ENCODE data around the gene DNAJC25. TPM values are rescaled to one million over a fixed set of nuclear protein-coding genes. Genes with fewer than 3 reads are reported as not detected.

The DNAJC25 gene
- total and polyA plus RNA-seq, 3 donors from 2014 or later, result 10.0 to 15.9 (median 15.7) TPM

DNA sequence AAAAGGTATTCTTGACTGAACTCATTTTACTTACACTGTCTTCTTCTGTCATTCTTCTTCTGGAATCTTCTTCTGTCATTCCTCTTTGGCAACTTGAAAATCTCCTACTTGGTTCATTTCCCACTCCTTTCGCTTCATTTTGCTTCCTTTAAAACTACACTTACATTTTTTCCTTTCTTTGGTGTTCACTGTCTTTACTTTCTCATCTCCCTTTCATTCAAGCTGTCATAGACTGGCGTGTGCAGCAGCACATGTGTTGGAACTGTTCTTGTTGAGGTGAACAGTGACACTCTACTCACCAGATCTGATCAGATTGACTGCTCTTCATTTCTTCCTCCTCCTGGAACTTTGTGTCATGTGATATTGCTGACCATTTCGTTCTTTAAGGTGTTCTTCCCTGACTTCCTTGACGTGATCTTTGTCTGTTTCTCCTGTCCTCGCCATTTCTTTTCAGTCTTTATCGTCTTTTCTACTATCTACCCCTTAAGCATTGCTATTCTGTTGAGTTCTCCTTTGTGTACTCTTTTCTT is 6.4 kb downstream of the DNAJC25 start:
- WGBS, 2 donors, result 72 to 74% methylated on average over 6 of the region's 6 CpGs
- intact Hi-C loops (cut with DNase I; ENCODE audit: low total_unique reads), result no loop called here
- peaks cover 19% of the 10 kb centered on the region for H3K4me1 ChIP-seq

DNA sequence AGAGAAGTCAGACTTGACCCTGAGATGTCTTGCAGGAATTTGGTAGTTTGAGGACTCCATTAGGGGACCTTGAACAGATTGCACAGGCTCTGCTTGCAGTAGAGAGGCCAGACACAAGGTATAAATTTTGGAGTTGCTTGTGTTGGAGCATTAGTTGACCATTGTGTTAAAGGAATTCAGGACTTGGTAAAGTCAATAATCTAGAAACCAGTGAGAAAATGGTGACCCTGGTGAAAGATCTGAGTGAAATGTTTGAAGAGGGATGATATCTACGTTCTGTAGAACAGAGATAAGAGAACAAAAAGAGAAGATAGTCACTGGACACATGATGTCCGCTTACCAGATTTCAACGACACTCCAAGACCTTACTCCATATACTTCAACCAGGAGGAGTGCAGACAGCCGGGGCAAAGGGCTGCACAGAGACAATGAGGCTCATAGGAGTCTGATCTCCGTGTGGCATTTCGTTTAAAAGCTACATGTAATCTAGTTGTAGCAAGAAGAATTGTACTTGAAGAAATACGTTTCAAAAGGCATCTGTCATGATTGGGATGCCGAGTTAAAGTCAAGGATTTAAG is 13.2 kb downstream of the DNAJC25 start:
- WGBS, 2 donors, result 68 to 74% methylated on average over 8 of the region's 8 CpGs
- TF ChIP-seq, protein P1, sequence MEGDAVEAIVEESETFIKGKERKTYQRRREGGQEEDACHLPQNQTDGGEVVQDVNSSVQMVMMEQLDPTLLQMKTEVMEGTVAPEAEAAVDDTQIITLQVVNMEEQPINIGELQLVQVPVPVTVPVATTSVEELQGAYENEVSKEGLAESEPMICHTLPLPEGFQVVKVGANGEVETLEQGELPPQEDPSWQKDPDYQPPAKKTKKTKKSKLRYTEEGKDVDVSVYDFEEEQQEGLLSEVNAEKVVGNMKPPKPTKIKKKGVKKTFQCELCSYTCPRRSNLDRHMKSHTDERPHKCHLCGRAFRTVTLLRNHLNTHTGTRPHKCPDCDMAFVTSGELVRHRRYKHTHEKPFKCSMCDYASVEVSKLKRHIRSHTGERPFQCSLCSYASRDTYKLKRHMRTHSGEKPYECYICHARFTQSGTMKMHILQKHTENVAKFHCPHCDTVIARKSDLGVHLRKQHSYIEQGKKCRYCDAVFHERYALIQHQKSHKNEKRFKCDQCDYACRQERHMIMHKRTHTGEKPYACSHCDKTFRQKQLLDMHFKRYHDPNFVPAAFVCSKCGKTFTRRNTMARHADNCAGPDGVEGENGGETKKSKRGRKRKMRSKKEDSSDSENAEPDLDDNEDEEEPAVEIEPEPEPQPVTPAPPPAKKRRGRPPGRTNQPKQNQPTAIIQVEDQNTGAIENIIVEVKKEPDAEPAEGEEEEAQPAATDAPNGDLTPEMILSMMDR (IDR thresholded peaks at IDR 0.05), result no peak
- no peak for TF ChIP-seq POLR2A (IDR thresholded peaks at IDR 0.05)
- H3K27me3 ChIP-seq, result no peaks in the 10 kb centered on the region
- no peaks in the 10 kb centered on the region for H3K9me3 ChIP-seq
- no peak overlapping the region for H3K4me3 ChIP-seq
- no peaks in the 10 kb centered on the region for H3K36me3 ChIP-seq (ENCODE audit: low read depth, missing control alignments)
- intact Hi-C loops (cut with DNase I; ENCODE audit: low total_unique reads), result no loop called here
- H3K27ac ChIP-seq, result peak overlapping the region; percentile 25 to 53
- peaks cover 5% of the 10 kb centered on the region for H3K4me1 ChIP-seq
- peak; percentile 64 for DNase-seq

More for the DNA sequence above, 6.4 kb downstream of the DNAJC25 start:
- Histone ChIP-seq H3K36me3 (ENCODE audit: low read depth, missing control alignments) (no peaks in the 10 kb centered on the region), H3K9me3 (no peaks in the 10 kb centered on the region), H3K4me3 (no peak overlapping the region), H3K27me3 (no peaks in the 10 kb centered on the region), H3K27ac (no peak overlapping the region)
- no peak for DNase-seq
- no peak for TF ChIP-seq POLR2A (IDR thresholded peaks at IDR 0.05)
- TF ChIP-seq, protein P1 (IDR thresholded peaks at IDR 0.05), result no peak

DNA sequence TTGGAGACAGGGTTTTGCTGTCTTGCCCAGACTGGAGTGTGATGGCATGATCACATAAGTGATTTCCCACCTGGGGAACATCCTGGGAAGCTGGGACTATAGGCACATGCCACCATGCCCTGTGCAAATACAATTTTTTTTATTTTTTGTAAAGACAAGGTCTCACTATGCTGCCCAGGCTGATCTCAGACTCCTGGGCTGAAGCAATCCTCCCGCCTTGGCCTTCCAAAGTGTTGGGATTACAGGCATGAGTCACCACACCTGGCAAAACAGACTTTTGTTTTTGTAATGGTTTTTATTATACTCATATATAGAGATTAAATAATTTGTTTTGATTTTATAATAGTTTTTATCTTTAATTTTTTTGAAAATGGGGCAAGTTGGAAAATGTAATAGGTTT is 14.7 kb downstream of the DNAJC25 start:
- H3K4me3 ChIP-seq, result no peak overlapping the region
- no peak for DNase-seq
- WGBS, 2 donors, result 89 to 97% methylated on average over 1 of the region's 1 CpG
- peaks cover 5% of the 10 kb centered on the region for H3K4me1 ChIP-seq
- no peaks in the 10 kb centered on the region for H3K36me3 ChIP-seq (ENCODE audit: low read depth, missing control alignments)
- H3K9me3 ChIP-seq, result no peaks in the 10 kb centered on the region
- H3K27me3 ChIP-seq, result no peaks in the 10 kb centered on the region
- H3K27ac ChIP-seq, result no peak overlapping the region
- TF ChIP-seq, protein P1 (IDR thresholded peaks at IDR 0.05), result no peak
- no peak for TF ChIP-seq POLR2A (IDR thresholded peaks at IDR 0.05)
- intact Hi-C loops (cut with DNase I; ENCODE audit: low total_unique reads), result no loop called here

DNA sequence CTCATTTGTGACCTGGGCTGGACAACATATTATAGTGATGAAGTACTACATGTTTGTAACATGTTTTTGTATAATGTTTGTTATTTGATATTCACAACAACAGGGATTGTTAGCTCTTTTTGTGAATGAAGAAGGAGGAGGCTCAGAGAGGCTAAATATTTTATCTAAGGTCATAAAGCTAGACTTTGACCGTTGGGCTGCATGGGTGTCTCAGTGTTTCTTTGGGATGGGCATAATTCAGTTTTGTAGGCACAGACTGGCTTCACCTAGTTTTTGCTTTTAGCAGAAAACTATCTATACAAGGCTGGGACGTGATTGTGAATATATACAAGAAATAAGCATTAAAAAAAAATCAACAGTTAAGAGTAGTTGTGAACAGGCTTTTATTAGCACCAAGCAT is 15.3 kb downstream of the DNAJC25 start:
- 72 to 77% methylated on average over 2 of the region's 2 CpGs for WGBS, 2 donors

More for the DNA sequence above, 15.3 kb downstream of the DNAJC25 start:
- H3K4me1 ChIP-seq, result peaks cover 5% of the 10 kb centered on the region
- intact Hi-C loops (cut with DNase I; ENCODE audit: low total_unique reads), result no loop called here
- TF ChIP-seq, protein P1 (IDR thresholded peaks at IDR 0.05), result no peak
- no peak for TF ChIP-seq POLR2A (IDR thresholded peaks at IDR 0.05)
- H3K27ac ChIP-seq, result no peak overlapping the region
- no peak for DNase-seq
- no peaks in the 10 kb centered on the region for H3K36me3 ChIP-seq (ENCODE audit: low read depth, missing control alignments)
- H3K9me3 ChIP-seq, result no peaks in the 10 kb centered on the region
- no peak overlapping the region for H3K4me3 ChIP-seq
- no peaks in the 10 kb centered on the region for H3K27me3 ChIP-seq
